Cardiac septum (tissue), 1 donor: ENCODE measurements around the gene ZNF213. TPM values are rescaled to one million over a fixed set of nuclear protein-coding genes. Genes with fewer than 3 reads are reported as not detected.
"Not testable (repeated sequence)": the region's sequence is repeated elsewhere in the genome, so short reads cannot be mapped to it uniquely, and the experiment has no call there.

Source experiments
- DNase-seq: peaks from one replicate; pipeline ENCODE4 v3.0.0-alpha.2; 2020; ENCODE audit warnings: low spot score
- intact Hi-C: fragments of 100-400 bp; cut with DNase I; formaldehyde crosslinking; loops from one replicate; pipeline ENCODE4 v1.14.0; 2022
- total RNA-seq: library from RNA; stranded (reverse); fragmentation: NEBNext Ultra II Directional; extraction: Animal tissue kit (Norgen Biotek cat#: 25700); gene quantifications from one replicate; pipeline ENCODE4 v1.2.1, GENCODE V29; 2021
- donor health status: DM: no; HTN: no; CAD: no.

The ZNF213 gene
- total RNA-seq, 1 donor from 2014 or later = 7.5 TPM

DNA sequence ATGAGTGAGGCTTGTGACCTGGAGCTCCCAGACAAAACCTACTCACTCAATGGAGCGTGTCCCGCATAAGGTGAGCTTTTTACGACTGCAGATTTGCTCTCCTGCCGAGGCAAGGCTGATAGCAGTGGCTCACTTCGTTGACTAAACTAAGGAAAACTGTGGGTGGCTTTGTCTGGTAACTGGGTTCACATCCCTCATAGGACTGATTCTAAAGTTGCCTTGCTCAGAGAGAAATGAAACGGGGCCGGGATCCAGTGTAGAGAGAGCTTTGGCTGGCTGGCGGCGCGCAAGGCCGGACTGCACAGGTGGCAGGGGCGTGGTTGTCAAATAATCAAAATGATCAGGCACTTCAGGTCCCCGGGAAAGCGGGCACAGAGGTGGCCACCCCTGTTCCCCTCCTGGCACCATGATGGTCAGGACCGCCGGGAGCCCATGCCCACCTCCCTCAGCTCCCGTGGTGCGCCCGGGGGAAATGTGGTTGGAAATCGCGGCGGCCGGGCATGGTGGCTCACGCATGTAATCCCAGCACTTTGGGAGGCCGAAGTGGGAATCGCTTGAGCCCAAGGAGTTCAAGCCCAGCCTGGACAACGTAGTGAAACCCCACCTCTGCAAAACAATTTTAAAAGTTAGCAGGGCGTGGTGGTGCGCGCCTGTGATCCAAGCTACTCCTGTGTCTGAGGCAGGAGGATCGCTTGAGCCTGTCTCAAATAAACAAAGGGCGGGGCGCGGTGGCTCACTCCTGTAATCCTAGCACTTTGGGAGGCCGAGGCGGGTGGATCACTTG, 26.6 kb downstream of the ZNF213 start:
- intact Hi-C loops = no loop called here
- no peak for DNase-seq

- intact Hi-C loops = no loop called here
- DNase-seq = no peak
Observed at GRCh38 chr16:3164121-3164991, 29.5 kb downstream of the ZNF213 start.

- no peak for DNase-seq
- intact Hi-C loops = loop anchor here (5.0 kb wide), 2 partner anchors 33 to 108 kb away; no protein-coding TSS in a partner anchor
Observed at GRCh38 chr16:3165111-3165822, 30.4 kb downstream of the ZNF213 start.

DNA sequence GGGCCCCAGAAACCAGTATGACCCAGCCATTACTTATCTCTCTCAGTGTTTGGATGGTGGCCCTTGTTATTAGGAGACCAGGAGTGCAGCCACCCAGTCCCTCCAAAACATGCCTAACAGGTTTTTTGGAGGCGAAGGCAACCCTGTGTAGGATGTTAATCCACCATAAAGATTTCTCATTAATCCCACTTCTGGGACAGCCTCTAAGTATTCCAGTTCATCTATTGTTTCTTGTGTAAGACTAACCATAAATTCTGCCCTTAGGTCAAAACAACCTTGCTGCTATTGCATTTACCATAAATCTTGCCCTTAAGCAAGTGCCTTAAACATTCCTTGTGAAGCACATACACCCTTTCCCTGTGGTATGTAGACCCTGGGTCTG, 31.7 kb downstream of the ZNF213 start:
- intact Hi-C loops = loop anchor here (5.0 kb wide), 2 partner anchors 34 to 109 kb away; no protein-coding TSS in a partner anchor
- DNase-seq = no peak

- intact Hi-C loops = loop anchor here (5.0 kb wide), 2 partner anchors 36 to 111 kb away; no protein-coding TSS in a partner anchor
- DNase-seq = not testable (repeated sequence)
Observed at GRCh38 chr16:3168729-3169128, 33.9 kb downstream of the ZNF213 start.

GRCh38 chr16:3170440-3171180, 35.8 kb downstream of the ZNF213 start:
- intact Hi-C loops = no loop called here
- DNase-seq = no peak

- intact Hi-C loops = no loop called here
- no peak for DNase-seq
Observed at GRCh38 chr16:3171181-3171854, 36.5 kb downstream of the ZNF213 start.

DNA sequence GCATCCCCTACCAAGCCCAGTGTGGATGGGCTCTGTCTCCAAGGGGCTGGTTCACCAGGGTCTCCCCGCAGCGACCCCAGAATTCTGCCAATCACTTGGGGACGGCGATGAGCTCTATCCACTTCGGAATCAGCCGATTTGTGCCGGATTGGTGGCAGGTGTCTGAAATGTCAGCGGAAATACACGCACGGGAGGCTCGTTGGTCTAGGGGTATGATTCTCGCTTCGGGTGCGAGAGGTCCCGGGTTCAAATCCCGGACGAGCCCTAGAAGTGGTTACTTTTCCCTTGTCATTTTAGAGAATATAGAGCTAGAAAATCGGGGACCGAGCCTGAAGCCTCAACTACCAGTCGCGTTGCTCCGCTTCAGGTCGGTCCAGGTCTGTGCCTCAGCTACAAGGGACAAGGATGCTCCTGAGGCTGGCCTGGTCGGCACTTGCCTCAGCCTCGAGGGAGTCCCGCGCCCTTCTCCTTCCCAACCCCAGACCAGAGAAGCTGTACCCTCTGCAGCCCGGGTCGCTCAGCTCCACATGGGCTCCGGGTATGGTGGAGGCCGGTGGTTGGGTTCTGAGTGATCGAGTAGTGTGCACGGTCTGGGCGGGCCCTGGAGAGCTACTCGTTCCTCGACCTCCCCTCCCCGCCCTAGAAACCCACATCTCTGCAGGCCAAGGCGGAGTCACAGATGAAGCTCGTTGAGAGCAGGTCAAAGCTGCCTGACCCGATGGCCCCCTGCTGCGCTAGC, 37.2 kb downstream of the ZNF213 start:
- no peak for DNase-seq
- intact Hi-C loops = no loop called here

DNA sequence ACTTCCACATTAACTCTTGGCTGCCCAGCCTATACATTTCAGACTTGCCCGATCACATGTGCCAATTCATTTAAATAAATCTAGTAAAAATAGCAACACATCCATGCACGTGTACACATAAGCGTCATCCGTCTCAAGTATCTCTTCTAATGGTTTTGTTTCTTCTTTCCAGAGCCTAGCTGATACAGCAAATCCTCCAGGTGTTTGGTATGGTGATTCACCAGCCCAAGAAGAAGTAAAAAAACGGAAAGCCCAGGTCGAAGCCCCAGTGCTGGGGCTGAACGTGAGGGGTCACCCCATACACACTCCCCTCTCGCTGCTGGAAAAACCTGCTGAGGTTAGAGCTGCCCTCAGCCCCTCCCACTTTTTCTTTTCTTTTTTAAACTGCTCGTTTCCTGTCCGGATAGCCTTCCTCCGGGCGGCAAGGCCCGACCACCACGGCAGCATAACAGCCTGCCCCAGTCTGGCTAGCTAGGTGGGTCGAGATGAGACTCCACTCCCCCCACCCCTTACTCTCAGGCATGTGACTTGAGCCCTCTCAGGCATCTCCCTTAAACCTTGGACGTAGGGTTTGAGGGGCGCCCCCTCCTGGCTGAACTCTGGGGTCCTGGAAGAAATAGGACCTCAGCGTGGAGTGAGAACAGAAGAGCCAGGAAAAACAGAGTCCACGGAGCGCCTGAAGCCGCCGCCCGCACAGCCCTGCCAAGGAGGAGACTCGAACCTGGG, 39.2 kb downstream of the ZNF213 start:
- DNase-seq = no peak
- intact Hi-C loops = no loop called here

GRCh38 chr16:3174618-3175148, 39.9 kb downstream of the ZNF213 start:
- intact Hi-C loops = no loop called here
- no peak for DNase-seq

DNA sequence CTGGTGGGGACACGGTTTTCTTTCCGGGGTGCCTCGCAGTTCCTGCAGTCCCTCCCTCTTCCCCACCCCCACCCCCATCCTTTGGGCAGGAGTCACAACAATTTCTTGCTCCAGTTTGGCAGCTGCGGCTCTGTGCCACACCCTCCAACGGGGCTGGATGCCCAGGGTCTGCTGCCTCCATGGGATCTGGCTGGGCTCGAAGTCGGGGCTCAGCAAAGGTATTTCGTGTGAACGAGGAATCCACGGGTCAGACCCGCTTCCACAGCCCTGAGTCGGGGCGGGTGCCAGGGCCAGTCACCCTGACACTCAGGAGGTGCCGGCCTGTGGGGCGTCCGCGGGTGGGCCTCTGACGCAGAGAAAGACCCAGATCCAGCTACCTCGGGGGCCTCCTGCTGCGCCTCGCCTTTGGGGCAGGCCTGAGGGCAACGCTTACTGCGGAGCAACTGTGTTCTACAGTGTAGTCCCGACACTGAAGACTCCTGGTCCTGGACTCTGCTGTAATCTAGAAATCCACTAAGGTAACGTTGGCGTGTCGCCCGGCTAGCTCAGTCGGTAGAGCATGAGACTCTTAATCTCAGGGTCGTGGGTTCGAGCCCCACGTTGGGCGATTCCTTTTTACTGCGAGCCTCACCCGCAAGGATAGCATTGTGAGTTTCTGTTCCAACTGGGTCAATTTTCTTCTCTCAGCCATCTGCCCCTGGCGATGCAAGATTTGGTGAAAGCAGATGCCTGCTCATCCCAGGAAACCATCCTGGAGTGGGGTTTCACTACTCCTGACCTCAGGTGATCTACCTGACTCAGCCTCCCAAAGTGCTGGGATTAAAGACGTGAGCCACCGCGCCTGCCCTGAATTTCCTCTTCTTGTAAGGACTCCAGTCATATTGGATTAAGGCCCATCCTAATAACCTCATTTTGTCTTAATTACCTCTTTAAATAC, 40.6 kb downstream of the ZNF213 start:
- no peak for DNase-seq
- intact Hi-C loops = no loop called here

- DNase-seq = no peak
- intact Hi-C loops = no loop called here
Observed at GRCh38 chr16:3179651-3180050, 44.8 kb downstream of the ZNF213 start.

DNA sequence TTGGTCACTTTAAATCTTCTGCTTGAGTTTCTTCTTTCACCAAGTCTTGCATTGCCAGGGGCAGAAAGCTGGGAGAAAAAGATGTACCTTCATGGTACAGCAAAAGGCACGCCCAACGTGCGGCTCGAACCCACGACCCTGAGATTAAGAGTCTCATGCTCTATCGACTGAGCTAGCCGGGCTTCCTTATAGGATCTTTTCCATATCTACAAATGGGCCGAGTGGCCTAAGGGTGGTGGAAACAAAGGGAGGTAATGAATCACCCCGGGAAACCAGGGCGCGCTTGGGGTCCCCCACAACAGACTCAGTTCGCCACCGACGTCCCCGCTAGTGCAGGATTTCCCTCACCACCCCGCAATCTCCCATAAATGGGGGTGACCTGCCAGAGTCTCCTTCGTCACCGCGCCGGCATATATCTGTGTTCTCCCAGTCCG, 45.6 kb downstream of the ZNF213 start:
- no peak for DNase-seq
- intact Hi-C loops = no loop called here

DNA sequence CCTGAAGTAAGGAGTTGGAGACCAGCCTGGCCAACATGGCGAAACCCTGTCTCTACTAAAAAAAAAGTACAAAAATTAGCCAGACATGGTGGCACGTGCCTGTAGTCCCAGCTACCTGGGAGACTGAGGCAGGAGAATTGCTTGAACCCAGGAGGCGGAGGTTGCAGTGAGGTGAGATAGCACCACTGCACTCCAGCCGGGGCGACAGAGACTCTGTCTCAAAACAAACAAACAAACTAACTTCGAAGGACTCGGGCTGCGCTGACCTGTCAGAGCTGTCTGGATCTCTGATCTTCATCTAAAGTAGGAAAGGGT, 47.4 kb downstream of the ZNF213 start:
- intact Hi-C loops = not testable (repeated sequence)

DNA sequence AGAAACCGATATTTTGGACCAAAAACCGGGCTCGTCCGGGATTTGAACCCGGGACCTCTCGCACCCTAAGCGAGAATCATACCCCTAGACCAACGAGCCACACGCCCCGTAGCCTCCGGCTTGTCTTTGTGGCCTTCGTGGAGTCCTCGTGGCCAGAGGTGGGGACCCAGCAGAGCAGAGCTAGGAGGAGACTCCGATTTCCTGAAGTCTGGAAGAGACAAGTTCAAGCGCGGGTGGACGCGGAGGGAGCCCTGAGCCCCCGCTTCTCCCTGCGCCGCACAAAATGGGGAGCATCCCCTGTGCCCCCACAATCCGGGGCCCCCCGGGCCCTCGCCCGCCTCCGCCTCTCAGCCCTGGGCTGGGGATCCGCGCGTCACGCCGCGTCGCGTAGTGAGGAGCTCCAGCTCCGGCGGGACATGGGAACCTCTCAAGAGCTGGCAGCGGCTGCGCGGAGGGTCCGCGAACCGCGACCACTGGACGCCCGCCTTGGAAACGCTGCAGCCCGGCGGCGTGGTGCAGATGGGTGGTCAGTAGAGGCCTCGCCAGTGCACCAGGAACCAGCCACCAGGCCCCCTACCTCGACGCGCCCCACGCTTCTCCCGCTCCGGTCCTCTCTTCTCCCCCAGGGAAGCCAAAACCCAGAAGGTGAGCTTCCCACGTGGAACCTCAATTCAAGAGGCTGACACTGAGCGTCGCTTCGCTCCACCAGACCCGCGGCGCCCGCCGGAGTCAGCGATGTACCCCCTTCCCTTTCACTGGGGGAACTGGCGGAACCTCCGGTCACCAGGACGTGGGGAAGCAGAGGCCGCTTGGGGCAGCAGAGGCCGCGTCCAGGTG, 48.0 kb downstream of the ZNF213 start:
- intact Hi-C loops = no loop called here

More for the DNA sequence above, 47.4 kb downstream of the ZNF213 start:
- not testable (repeated sequence) for DNase-seq

More for the DNA sequence above, 48.0 kb downstream of the ZNF213 start:
- DNase-seq = peak; percentile 83
